ENCODE results near the gene GABRP.

- TF ChIP-seq POLR2AphosphoS5 (IDR thresholded peaks at IDR 0.05; ENCODE audit: low read depth, low read length), result no peak
- no peak for TF ChIP-seq POLR2A (IDR thresholded peaks at IDR 0.05; ENCODE audit: low read depth, low read length)
- no peak for TF ChIP-seq TAF1 (IDR thresholded peaks at IDR 0.05; ENCODE audit: borderline replicate concordance, low read depth, low read length)
These were observed 36.2 kb upstream of the GABRP start for GRCh38 chr5:170747357-170747756.
